Activated CD4-positive, alpha-beta memory T cell treated with anti-CD3 and anti-CD28 coated beads for 36 hours (primary cell): Measurements from ENCODE around the gene ZGPAT. TPM values are rescaled to one million over a fixed set of nuclear protein-coding genes. Genes with fewer than 3 reads are reported as not detected.

Experiments
- CTCF ChIA-PET: fragments of 350-600 bp; sonication (Branson Sonifier 250); formaldehyde crosslinking; loops from one replicate; lab custom pipeline; 2021; ENCODE audit warnings: antibody characterized with exemption, inconsistent platforms; lab: Charles Lee
- POLR2A ChIA-PET: fragments of 350-600 bp; sonication (Branson Sonifier 250); formaldehyde crosslinking; loops from one replicate; lab custom pipeline; 2021; ENCODE audit warnings: antibody characterized with exemption; lab: Charles Lee
- DNase-seq: peaks from one replicate; pipeline ENCODE4 v3.0.0-alpha.2; 2020
- H3K27ac Mint-ChIP-seq: one replicate; pipeline ENCODE4 v1.8.0; 2021; ENCODE audit warnings: mixed read lengths
- H3K27me3 Mint-ChIP-seq: one replicate; pipeline ENCODE4 v1.8.0; 2021; ENCODE audit warnings: mixed read lengths
- H3K36me3 Mint-ChIP-seq: one replicate; pipeline ENCODE4 v1.8.0; 2021; ENCODE audit warnings: mixed read lengths
- H3K4me1 Mint-ChIP-seq: one replicate; pipeline ENCODE4 v1.8.0; 2021; ENCODE audit warnings: low read depth, mixed read lengths
- H3K4me3 Mint-ChIP-seq: one replicate; pipeline ENCODE4 v1.8.0; 2021; ENCODE audit warnings: mild to moderate bottlenecking, mixed read lengths
- H3K9me3 Mint-ChIP-seq: one replicate; pipeline ENCODE4 v1.8.0; 2021; ENCODE audit warnings: mixed read lengths
- intact Hi-C: fragments of 100-400 bp; cut with micrococcal nuclease; formaldehyde crosslinking; loops from one replicate; pipeline ENCODE4 v1.15.1; 2023
- total RNA-seq, 2 experiments: library from RNA; stranded (reverse); gene quantifications; one replicate each; pipeline ENCODE4 v1.2.3, GENCODE V29; 2021

Gene ZGPAT
- total RNA-seq, 2 experiments from 2014 or later = 28.7 to 29.9 TPM

GRCh38 chr20:63781181-63781580 lies 73.3 kb downstream of the ZGPAT start:
- Mint-ChIP-seq H3K9me3 (no peaks in the 10 kb centered on the region), H3K36me3 (no peaks in the 10 kb centered on the region), H3K4me1 (peaks cover 13% of the 10 kb centered on the region), H3K27me3 (no peaks in the 10 kb centered on the region), H3K4me3 (no peak overlapping the region), H3K27ac (no peak overlapping the region)
- ChIA-PET CTCF (interaction anchor here (1.0 to 1.4 kb wide), 3 partner anchors 73 to 75 kb away, joined by 3 to 4 read pairs (median 4); partner anchors contain the start of genes ARFRP1 and ZGPAT), POLR2A (no interaction called here)
- DNase-seq = no peak
- intact Hi-C loops = no loop called here

GRCh38 chr20:63782051-63782471 lies 74.2 kb downstream of the ZGPAT start:
- CTCF ChIA-PET = interaction anchor here (0.7 to 1.4 kb wide), 3 partner anchors 74 to 195 kb away, joined by 3 to 4 read pairs (median 3); partner anchors contain the start of genes ARFRP1 and ZGPAT
- Mint-ChIP-seq H3K4me1 (peaks cover 13% of the 10 kb centered on the region), H3K9me3 (no peaks in the 10 kb centered on the region), H3K36me3 (no peaks in the 10 kb centered on the region), H3K27me3 (no peaks in the 10 kb centered on the region), H3K27ac (no peak overlapping the region), H3K4me3 (no peak overlapping the region)
- POLR2A ChIA-PET = no interaction called here
- peak; percentile 79 for DNase-seq
- intact Hi-C loops = loop anchor here (1.0 kb wide), 1 partner anchor 75 kb away; the partner anchor contains the start of gene ARFRP1

- H3K4me3 Mint-ChIP-seq = no peak overlapping the region
- H3K27ac Mint-ChIP-seq = no peak overlapping the region
- POLR2A ChIA-PET = no interaction called here
- intact Hi-C loops = loop anchor here (1.0 kb wide), 1 partner anchor 75 kb away; the partner anchor contains the start of gene ARFRP1
- no peaks in the 10 kb centered on the region for H3K27me3 Mint-ChIP-seq
- no peaks in the 10 kb centered on the region for H3K9me3 Mint-ChIP-seq
- DNase-seq = no peak
- no peaks in the 10 kb centered on the region for H3K36me3 Mint-ChIP-seq
- peaks cover 13% of the 10 kb centered on the region for H3K4me1 Mint-ChIP-seq
- CTCF ChIA-PET = interaction anchor here (1.0 to 1.4 kb wide), 2 partner anchors 74 to 191 kb away, joined by 4 to 6 read pairs; partner anchors contain the start of genes ARFRP1 and ZGPAT
Measured at GRCh38 chr20:63782521-63782971, 74.7 kb downstream of the ZGPAT start.

GRCh38 chr20:63783970-63784369 lies 76.1 kb downstream of the ZGPAT start:
- intact Hi-C loops = no loop called here
- H3K27me3 Mint-ChIP-seq = no peaks in the 10 kb centered on the region
- POLR2A ChIA-PET = no interaction called here
- DNase-seq = no peak
- no peak overlapping the region for H3K4me3 Mint-ChIP-seq
- no peaks in the 10 kb centered on the region for H3K9me3 Mint-ChIP-seq
- no peak overlapping the region for H3K27ac Mint-ChIP-seq
- H3K36me3 Mint-ChIP-seq = no peaks in the 10 kb centered on the region
- CTCF ChIA-PET = interaction anchor here (0.9 to 1.3 kb wide), 4 partner anchors 9 to 190 kb away, joined by 3 to 5 read pairs (median 3); no protein-coding TSS in a partner anchor
- peaks cover 13% of the 10 kb centered on the region for H3K4me1 Mint-ChIP-seq

- Mint-ChIP-seq H3K9me3 (no peaks in the 10 kb centered on the region), H3K4me3 (no peak overlapping the region), H3K27me3 (no peaks in the 10 kb centered on the region), H3K4me1 (peaks cover 13% of the 10 kb centered on the region), H3K27ac (no peak overlapping the region), H3K36me3 (no peaks in the 10 kb centered on the region)
- POLR2A ChIA-PET = interaction anchor here (0.8 to 1.3 kb wide), 2 partner anchors 78 to 298 kb away, joined by 3 to 5 read pairs; partner anchors contain the start of genes ARFRP1, LKAAEAR1 and ZGPAT
- DNase-seq = no peak
- CTCF ChIA-PET = interaction anchor here (0.7 to 3.2 kb wide), 29 partner anchors 9 to 308 kb away, joined by 3 to 30 read pairs (median 5); partner anchors contain the start of genes ARFRP1, LIME1, PTK6 and TPD52L2
- intact Hi-C loops = loop anchor here (2.0 to 5.0 kb wide), 2 partner anchors 79 to 187 kb away; partner anchors contain the start of gene TPD52L2
Measured at GRCh38 chr20:63785691-63786131, 77.9 kb downstream of the ZGPAT start.

Other genes starting within 250 kb of the ZGPAT start
- not detected for gene KCNQ2, start 235.4 kb upstream of the ZGPAT start, total RNA-seq
- 1 to 10 TPM; 1.1 to 1.7 TPM for gene EEF1A2, start 209.0 kb upstream of the ZGPAT start, total RNA-seq
- gene PPDPF, start 187.3 kb upstream of the ZGPAT start, total RNA-seq = 100 to 1,000 TPM; 191 to 201 TPM
- under 1 TPM; 0.34 to 0.78 TPM for gene PTK6, start 170.7 kb upstream of the ZGPAT start, total RNA-seq
- gene SRMS, start 160.3 kb upstream of the ZGPAT start, total RNA-seq = not detected
- gene FNDC11, start 153.9 kb upstream of the ZGPAT start, total RNA-seq = under 1 TPM; 0.55 to 0.61 TPM
- 10 to 100 TPM; 28.5 to 32.2 TPM for gene HELZ2, start 133.8 kb upstream of the ZGPAT start, total RNA-seq
- gene GMEB2, start 80.9 kb upstream of the ZGPAT start, total RNA-seq = 10 to 100 TPM; 13.6 to 14.0 TPM
- 10 to 100 TPM; 17.3 to 18.0 TPM for gene STMN3, start 54.6 kb upstream of the ZGPAT start, total RNA-seq
- gene RTEL1, start 49.7 kb upstream of the ZGPAT start, total RNA-seq = 10 to 100 TPM; 38.0 to 38.3 TPM
- gene TNFRSF6B, start 11.4 kb upstream of the ZGPAT start, total RNA-seq = not detected
- 10 to 100 TPM; 54.6 to 58.4 TPM for gene ARFRP1, start 63 bp upstream of the ZGPAT start, total RNA-seq
- gene LIME1, start 28.6 kb downstream of the ZGPAT start, total RNA-seq = 10 to 100 TPM; 14.7 to 17.6 TPM
- gene SLC2A4RG, start 31.7 kb downstream of the ZGPAT start, total RNA-seq = 10 to 100 TPM; 58.9 to 59.0 TPM
- gene ZBTB46, start 123.2 kb downstream of the ZGPAT start, total RNA-seq = 1 to 10 TPM; 4.6 to 5.5 TPM
- not detected for gene ABHD16B, start 153.5 kb downstream of the ZGPAT start, total RNA-seq
- 10 to 100 TPM; 67.8 to 70.8 TPM for gene TPD52L2, start 157.2 kb downstream of the ZGPAT start, total RNA-seq
- gene DNAJC5, start 187.1 kb downstream of the ZGPAT start, total RNA-seq = 10 to 100 TPM; 33.7 to 33.8 TPM
- gene UCKL1, start 248.4 kb downstream of the ZGPAT start, total RNA-seq = 10 to 100 TPM; 26.6 to 29.6 TPM